NCI-H2107 treated with DMSO at 0.1 percent for 48 hours (cell line): ENCODE measurements around the gene TRIM56.
"Not testable (repeated sequence)": the region's sequence is repeated elsewhere in the genome, so short reads cannot be mapped to it uniquely, and the experiment has no call there.

Source experiments
- DNase-seq: peaks from one replicate; lab custom pipeline; 2025; ENCODE audit not compliant: unreplicated experiment; lab: John Stamatoyannopoulos, UW

Gene TRIM56

DNA sequence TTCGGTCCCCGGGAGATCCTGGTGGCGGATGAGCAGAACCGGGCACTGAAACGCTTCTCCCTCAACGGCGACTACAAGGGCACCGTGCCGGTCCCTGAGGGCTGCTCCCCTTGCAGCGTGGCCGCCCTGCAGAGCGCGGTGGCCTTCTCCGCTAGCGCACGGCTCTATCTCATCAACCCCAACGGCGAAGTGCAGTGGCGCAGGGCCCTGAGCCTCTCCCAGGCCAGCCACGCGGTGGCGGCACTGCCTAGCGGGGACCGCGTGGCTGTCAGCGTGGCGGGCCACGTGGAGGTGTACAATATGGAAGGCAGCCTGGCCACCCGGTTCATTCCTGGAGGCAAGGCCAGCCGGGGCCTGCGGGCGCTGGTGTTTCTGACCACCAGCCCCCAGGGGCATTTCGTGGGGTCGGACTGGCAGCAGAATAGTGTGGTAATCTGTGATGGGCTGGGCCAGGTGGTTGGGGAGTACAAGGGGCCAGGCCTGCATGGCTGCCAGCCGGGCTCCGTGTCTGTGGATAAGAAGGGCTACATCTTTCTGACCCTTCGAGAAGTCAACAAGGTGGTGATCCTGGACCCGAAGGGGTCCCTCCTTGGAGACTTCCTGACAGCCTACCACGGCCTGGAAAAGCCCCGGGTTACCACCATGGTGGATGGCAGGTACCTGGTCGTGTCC, 3.7 kb downstream of the TRIM56 start:
- no peak for DNase-seq

GRCh38 chr7:101089876-101090275, 4.6 kb downstream of the TRIM56 start:
- no peak for DNase-seq

DNA sequence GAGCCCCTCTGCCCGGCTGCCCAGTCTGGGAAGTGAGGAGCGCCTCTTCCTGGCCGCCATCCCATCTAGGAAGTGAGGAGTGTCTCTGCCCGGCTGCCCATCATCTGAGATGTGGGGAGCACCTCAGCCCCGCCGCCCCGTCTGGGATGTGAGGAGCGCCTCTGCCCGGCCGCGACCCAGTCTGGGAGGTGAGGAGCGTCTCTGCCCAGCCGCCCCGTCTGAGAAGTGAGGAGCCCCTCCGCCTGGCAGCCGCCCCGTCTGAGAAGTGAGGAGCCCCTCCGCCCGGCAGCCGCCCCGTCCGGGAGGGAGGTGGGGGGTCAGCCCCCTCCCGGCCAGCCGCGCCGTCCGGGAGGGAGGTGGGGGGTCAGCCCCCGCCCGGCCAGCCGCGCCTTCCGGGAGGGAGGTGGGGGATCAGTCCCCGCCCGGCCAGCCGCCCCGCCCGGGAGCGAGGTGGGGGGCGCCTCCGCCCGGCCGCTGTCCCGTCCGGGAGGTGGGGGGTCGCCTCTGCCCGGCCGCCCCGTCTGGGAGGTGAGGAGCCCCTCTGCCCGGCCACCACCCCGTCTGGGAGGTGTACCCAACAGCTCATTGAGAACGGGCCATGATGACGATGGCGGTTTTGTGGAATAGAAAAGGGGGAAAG, 7.1 kb downstream of the TRIM56 start:
- DNase-seq: not testable (repeated sequence)

GRCh38 chr7:101093906-101094305, 8.6 kb downstream of the TRIM56 start:
- no peak for DNase-seq

DNA sequence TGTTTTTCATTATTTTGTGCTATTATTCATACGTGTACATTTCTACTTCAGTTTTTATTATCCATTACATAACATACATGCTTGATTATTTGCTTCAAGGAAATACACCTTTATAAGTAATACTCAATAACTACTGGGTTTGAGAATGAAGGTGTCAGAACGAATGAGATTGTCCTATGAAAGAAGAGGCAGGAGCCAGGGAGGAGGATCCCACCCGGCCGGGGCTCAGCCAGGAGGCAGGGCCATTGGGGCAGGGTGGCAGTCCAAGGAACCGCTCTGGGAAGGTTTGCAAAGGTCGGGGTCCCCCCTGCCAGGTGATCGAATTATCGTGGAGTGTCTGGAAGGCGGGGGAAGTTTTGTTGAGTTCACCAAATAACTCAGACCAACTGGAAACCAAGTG, 9.1 kb downstream of the TRIM56 start:
- DNase-seq: no peak

GRCh38 chr7:101094791-101095375, 9.6 kb downstream of the TRIM56 start:
- no peak for DNase-seq

DNA sequence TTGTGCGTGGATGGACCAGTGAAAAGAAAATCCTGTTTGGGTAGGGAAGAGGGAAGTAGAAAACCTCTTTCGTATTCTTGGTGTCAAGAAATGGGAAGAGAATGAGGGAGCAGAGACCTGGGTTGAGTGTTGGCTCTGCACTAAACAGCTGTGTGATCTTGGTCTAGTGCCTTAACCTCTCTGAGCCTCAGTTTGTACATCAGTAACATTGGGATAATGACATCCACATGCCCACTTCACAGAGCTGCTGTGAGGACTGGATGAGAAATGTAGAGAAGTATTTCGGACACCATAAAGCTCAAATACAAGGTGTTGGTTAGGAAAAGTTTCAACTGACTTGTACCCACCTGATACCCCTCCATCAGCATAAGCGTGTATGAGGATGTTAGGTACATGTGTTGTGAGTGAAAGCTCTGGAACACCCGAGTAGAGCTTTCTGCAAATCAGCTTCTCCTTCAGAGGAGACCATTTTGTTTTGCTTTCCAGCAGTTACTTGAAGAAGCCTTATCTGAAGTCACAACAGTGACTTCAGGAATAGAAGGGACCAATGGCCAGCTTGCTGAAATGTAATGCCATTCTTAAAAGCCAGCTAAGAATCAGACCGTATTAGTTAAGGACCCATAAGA, 11.2 kb downstream of the TRIM56 start:
- no peak for DNase-seq

DNA sequence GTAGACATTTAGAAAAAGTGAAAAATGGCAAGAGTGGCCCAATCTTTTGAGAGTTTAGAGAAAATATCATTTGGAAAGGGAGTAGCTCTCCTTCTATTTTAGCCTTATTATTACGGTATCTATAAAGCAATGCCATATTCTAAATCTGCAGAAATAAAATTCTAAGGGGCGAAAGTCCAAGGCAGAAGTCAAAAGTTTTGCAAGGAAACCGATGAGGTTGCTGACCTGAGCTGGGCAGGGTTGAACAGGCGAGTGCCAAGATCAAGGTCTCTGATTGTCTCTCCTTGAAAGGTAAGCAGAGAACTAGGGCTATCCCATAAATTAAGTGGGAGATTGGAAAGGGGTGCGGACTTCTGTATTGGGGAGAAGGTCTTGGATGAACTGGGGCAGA, 11.7 kb downstream of the TRIM56 start:
- DNase-seq: no peak

GRCh38 chr7:101097561-101097960, 12.3 kb downstream of the TRIM56 start:
- no peak for DNase-seq

GRCh38 chr7:101099969-101100781, 14.9 kb downstream of the TRIM56 start:
- peak; percentile 37 for DNase-seq

- no peak for DNase-seq
These were observed 15.9 kb downstream of the TRIM56 start for GRCh38 chr7:101100858-101101847.

- DNase-seq: no peak
These were observed 16.7 kb downstream of the TRIM56 start for GRCh38 chr7:101102026-101102425.

DNA sequence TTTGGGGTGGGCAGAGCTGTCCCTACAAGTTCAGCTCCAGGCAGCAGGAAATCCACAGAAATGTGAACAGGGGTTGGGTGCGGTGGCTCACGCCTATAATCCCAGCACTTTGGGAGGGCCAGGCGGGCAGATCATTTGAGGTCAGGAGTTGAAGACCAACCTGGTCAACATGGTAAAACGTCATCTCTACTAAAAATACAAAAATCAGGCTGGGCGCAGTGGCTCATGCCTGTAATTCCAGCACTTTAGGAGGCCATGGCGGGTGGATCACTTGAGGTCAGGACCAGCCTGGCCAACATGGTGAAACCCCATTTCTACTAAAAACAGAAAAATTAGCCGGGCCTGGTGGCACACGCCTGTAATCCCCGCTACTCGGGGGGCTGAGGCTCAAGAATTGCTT, 18.4 kb downstream of the TRIM56 start:
- not testable (repeated sequence) for DNase-seq

GRCh38 chr7:101104193-101104713, 19.0 kb downstream of the TRIM56 start:
- DNase-seq: no peak

DNA sequence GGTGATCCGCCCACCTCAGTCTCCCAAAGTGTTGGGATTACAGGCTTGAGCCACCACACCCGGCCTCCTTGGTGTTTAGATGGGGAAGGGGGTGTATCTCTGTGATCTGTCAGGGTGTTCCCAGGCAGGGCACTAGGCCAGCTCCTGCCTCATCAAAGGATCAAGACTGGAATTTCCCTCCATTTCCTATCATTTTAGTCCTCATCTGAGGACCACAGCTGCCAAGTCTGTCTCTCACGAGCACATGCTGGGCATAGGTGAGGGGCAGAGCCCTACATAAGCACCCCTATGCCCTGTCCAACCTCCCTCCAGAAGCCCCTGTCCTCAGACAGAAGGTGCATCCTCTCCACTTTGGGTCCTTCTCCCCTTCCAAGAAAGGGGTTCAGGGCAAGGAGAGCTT, 19.5 kb downstream of the TRIM56 start:
- no peak for DNase-seq

DNA sequence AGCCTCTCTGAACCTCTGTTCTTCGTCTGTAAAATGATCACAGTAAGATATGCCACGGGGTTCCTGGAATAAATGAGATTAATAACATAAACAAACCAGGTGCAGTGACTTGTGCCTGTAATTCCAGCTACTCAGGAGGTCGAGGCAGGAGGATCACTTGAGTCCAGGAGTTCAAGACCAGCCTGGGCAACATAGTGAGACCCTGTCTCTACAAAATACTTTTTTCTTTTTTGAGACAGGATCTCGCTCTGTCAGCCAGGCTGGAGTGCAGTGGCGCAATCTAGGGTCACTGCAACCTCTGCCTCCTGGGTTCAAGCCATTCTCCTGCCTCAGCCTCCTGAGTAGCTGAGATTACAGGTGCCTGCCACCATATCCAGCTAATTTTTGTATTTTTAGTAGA, 20.0 kb downstream of the TRIM56 start:
- DNase-seq: not testable (repeated sequence)

DNA sequence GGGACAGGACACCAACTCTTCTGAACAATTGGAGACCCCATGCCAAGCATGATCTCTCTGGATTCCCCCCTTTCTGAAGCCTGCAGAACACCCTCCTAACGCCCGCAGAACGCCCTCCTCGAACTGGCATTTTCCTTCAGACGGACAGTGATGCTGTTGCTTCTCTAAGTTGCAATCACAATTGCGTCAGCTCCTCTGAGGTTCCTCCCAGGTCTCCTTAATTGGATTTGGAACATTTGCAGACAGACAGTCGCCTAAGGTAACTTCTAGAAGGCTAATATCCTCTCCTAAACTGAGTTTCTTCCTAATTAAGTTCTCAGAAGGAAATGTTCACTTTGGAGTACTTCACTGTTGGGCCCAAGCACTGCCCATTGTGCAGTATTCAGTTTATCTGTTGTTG, 21.1 kb downstream of the TRIM56 start:
- DNase-seq: no peak

GRCh38 chr7:101108330-101108857, 23.1 kb downstream of the TRIM56 start:
- no peak for DNase-seq

GRCh38 chr7:101108961-101109360, 23.7 kb downstream of the TRIM56 start:
- no peak for DNase-seq

GRCh38 chr7:101109368-101109767, 24.1 kb downstream of the TRIM56 start:
- no peak for DNase-seq
